NCI-H1436 treated with DMSO at 0.1 percent for 48 hours (cell line): ENCODE results near the gene ASB12.
"Not testable (repeated sequence)": the region's sequence is repeated elsewhere in the genome, so short reads cannot be mapped to it uniquely, and the experiment has no call there.

Experiments used
- DNase-seq: peaks from one replicate; lab custom pipeline; 2025; lab: John Stamatoyannopoulos, UW

The ASB12 gene, protein sequence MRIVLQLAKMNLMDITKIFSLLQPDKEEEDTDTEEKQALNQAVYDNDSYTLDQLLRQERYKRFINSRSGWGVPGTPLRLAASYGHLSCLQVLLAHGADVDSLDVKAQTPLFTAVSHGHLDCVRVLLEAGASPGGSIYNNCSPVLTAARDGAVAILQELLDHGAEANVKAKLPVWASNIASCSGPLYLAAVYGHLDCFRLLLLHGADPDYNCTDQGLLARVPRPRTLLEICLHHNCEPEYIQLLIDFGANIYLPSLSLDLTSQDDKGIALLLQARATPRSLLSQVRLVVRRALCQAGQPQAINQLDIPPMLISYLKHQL

DNA sequence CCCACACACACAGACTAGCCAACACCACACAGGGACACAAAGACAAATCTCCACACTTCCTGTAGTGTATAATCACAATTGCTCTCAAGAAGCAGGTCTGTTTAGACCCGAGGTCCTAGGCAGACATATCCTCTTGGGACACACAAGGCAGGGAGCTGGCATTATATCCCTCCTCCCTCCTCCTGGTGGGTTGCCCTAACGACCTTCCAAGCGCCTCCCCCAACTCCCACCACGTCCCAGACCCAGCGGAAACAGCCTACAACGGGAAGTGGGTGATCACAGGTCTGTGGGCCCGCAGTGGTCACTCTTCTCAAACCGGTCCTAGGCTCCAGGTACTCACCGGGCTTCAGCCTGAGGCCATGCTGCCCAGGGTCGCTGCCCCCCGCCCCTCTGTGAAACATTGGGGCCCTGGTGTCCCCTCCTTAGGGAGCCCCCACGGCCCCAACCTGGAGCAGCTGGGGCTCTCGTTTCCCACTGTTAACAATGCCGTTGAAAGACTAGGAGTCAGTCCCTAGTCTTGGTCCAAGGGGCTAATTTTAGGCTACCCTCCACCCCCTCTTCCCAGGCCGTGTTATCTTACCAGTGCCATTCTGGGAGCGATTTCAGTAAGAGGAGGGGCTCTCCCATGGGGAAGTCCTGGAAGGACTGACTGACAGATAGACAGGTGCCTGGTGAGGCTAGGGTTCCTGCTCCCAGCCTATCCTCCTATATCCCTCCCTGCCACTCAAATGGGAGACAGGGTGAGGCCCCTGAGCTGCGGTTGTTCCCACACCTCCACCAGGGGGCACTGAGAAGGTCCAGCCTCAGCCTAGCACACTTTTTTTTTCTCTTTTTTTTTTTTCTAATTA, at the start of gene ASB12:
Gene ASB12, minus strand, starts transcription at position 485 of the 848 bp plus-strand sequence. CDS start 4,957 bp downstream, outside the sequence.
- no peak for DNase-seq

DNA sequence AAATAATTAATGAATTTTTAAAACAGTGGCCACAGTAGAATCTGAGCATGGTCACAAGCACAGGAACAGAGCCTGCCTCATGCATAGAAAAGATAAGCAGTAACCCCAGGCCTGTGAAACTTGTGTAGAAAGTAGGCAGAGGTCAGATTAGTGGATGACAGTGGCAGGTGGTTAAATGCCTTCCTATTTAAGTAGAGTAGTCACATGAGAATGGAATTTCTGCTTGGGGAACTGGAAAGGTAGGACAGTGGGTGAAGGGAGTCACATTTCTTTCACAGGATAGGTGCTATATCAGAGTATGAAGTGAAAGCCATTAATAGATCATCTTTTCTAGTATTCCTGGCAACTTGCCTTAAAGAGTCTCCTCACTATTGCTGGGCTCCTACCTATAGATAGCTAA, 34.9 kb upstream of the ASB12 start:
- no peak for DNase-seq

DNA sequence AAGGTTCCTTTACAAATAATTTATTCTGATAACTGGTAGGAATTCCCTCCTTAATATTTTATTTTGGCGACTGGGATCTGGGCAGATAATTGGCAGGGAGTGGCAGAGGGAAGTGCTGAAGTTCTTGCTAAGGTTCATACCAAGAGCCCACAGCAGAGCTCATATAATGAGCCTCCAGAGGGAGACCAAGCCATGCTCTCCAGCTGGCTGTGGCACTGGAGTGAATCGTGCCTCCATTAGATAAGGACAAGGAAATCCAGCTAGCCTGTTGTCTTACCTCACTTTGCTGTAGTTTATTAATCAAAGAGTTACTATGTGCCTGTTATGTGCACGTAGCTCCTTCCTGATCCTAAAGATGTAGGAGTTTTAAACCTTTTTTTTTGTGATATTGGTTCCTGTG, 1.3 kb downstream of the ASB12 start:
- no peak for DNase-seq

DNA sequence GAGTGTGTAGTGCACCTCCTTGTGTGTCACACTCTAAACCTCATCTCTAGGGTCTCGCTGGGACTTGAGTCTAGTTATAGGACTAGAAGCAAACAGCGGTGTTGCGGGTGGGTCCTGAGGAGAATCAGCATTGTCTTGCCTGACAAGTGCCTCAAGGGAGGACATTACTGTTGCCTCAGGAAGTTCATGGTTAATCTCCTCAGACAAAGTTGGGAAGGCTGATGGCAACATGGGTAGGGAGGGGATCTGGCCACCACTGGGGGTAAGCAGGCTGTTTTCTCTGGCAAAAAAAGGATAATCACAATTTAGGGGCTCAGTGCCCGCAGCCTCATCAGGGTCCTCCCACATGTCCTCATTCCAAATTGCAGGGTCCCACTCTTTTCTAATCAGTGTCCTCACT, 12.4 kb downstream of the ASB12 start:
- DNase-seq: no peak

DNA sequence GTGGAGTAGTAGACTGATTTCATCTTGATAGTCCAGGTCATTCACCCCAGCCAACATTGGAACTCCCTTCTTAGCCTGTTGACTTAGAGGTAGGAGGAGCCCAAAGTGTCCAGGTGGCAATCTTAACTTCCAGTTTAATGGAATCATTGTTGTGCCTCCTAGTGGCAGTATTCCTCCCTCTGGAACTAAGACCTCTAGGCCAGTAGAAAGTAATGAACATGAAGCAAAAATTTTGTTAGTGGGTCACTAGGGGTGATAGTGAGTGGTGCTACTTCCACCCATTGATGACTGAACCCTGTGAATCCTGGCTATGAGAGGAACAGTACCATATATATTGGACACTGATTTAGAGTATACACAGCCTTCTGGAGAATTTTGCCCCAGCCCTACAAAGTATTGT, 16.4 kb downstream of the ASB12 start:
- not testable (repeated sequence) for DNase-seq

DNA sequence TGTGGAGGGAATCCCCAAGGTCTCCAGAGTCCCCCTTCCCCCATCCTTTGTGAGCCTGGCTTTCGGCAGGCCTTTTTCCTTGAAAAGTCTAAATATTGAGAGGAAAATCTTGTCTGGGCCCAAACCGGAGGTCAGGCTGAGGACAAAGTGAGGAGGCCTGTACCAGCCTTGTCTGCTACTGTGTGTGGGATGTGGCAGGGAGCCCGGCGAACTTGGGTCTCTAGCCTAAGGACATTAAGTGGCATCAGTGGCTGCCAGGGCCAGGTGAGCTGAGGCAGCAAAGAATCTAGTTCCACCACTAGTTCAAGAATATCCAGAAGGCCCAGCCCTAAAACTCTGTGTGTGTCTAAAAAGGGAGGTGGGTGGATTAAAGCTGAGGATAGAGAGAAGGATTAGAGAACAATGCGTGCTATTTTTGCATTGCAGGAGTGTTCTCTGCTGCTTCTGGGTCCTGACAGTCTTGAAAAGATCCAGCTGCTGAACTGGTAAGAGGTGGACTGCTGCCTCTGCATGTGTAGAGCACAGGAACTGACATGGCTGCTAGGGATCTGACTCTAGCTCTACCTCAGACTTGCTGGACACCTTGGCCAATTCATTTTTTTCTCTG, 23.7 kb downstream of the ASB12 start:
- no peak for DNase-seq

DNA sequence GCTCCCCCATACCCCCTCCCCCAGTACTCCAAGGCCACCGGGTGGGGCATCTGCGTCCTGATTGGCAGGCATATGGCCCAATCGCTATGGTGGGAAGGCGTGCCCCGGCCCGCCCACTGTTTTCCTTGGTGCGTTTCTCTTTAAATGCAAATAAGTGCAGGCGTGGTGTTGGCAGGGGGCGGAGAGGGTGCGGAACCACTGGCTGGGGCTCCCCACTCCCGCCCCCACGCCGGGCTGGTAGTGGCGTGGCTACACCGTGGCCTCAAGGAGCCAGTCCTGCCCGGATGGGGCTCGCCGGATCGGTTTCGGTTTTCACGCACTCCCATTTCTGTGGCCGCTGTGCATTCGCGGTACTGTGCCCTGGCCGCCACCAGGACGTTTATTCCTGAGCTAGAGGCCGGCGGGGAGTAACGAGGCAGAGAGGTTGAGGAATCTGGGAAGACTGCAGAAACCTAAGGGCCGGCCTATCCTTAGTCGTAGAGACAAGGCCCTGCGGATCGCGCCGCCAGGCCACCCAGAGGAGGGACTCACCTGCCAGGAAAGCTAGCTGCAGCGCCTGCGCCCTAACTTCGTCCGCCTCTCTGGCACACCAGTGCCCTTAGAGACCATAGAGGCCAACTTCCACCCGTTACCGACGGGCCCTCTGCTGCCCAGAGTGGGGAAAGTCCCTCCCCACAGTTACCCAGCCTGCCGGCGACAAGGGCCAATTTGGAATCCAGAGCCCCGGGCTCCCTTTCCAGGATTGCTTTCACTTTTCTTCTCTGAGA, 24.5 kb downstream of the ASB12 start:
- peak; percentile 81 for DNase-seq

DNA sequence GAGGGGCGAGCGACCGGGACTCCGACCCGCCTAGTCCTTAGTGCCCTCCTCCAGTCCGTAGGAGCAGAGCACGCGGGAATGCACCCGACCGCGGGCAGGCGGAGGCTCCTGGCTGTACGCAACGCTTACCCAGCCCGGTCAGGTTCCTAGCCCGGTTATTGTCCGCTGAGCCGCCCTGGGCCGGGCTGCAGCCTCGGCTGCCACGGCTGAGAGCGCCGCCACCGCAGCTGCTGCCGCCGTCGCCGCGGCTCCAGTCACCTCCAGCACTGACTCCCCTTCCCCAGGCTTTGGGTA, 25.0 kb downstream of the ASB12 start, which contains the start of gene AMER1:
Gene AMER1, minus strand, starts transcription at position 268 of the 294 bp plus-strand sequence. CDS start 12,422 bp downstream, outside the sequence.
- DNase-seq: no peak

DNA sequence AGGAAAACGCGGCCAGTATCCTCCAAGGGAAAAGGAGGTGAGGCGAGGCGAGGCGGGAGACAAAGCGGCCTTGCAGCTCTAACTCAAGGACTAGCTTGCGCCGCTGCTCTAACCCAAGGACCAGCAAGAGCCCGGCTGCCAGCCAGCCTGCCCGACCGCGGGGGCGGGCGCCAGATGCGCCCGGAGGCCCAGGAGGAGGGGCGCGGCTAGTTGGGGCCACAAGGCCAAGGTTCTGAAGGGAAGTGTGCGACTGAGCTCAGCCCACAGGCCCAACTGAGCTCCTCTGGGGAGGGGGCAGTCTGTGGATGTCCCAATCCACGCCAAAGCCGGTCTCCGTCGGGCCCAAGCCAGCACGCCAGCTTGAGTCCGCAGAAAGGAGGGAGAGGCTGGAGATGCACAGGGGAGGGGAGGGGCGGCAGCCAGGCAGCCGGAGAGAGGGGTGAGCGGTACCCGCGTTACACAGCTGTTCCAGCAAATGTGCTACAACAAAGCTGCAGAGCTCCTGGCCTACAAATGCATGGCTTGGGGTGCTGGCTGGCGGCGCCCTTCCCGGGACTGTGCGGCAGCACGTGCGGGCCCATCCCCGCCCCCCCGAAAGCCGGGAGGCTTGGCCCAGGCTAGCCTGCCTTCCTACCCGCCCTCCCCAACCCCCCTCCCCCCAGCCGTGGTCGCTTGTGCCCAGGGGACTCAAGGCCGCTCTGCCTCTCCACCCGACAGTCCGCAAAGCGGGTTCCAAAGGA, 25.5 kb downstream of the ASB12 start:
- no peak for DNase-seq

DNA sequence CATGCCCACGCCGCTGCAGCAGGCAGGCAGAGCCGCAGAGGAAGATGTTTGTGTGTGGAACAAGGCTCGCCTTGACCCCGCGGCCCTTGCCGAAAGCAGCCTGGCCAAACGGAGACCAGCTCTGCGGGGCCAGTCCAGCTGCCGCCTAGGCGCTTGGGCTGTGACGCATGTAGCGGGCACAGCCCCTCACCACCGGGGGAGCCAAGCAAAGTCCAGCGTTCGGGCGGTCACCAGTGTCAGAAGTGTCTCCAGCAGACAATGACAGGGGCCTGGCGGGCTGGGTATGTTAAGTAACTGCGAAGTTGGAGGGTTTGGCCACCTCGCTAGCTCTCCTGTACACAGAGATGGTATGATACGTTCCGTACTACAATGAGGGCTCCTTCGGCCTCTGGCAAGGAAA, 26.2 kb downstream of the ASB12 start:
- no peak for DNase-seq

DNA sequence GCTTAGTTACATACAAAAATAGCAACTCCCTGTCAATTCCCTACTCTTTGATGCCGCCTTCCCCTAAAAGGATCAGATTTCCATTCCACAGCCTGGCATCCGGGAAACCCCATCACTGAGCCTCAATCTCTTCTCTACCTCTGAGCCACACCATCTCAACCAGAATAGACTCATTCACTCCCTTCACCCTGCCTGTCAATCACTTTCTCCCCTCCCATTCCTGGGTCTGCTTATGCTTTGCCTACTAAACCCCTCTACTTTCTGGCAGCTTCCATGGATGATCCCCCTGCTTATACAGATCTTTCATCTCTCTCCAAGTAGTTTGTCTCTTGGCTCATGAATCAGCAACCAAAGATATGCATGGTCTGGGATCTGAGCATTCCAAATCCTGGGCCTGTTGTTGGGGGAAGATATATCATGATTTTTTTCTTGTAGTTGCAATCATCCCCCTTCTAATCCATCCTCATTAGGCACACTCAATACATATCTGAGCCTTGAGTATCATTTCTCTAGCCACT, 27.5 kb downstream of the ASB12 start:
- DNase-seq: no peak

DNA sequence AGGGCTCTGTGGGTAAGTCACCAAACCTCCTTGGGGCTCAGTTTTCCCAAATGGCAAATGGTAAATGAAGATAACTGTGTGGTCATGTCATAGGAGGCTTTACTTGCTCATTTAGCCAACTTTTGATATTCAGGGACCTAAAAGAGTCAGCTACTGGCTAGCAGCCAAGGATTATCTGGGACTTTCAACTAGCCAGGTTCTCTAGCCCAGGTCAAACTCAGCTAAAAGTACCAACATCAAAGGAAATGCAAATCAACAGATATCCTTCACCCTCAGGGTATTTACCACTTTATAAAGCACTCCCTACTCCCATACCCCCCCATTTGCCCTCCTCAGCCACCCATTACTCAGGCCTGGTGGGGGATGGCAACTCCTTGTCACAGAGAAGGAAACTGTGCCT, 32.4 kb downstream of the ASB12 start:
- no peak for DNase-seq

DNA sequence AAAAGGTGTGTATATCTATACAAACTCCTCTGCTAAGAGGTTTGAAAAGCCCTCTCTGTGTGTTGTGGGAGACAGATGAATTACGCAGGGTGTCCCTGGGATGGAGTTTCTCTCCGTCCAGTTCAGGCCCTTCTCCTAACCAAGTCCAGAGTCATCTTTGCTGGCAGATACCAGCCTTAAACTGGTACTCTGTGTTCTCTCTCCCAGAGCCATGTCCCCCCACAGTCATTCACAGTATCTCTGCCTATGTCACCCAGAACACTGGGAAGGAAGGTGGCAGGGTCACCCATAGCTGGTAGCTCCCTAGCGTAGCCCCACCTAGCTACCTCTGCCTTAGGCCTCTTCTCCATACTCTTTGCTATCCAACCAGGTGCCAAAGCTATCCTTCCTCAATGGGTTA, 33.8 kb downstream of the ASB12 start:
- DNase-seq: no peak

DNA sequence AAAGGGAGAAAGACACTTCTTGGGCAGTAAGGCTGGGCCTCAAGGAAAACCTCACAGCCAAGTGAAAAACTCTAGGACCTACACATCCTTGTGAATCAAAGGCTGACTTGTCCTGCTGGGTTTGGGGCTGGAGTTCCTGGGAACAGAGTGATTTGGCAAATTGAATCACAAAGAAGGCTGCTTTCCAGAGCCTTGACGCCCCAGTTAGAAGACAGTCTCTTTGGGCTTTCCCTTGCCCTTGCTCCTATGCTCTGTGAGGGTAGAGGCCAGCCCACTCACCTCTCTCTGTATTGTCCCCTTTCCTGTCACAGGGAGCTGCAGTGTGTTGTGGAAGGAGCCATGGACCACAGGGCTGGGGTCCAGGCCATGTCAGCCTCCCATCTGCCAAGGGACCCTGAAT, 34.5 kb downstream of the ASB12 start:
- DNase-seq: no peak

DNA sequence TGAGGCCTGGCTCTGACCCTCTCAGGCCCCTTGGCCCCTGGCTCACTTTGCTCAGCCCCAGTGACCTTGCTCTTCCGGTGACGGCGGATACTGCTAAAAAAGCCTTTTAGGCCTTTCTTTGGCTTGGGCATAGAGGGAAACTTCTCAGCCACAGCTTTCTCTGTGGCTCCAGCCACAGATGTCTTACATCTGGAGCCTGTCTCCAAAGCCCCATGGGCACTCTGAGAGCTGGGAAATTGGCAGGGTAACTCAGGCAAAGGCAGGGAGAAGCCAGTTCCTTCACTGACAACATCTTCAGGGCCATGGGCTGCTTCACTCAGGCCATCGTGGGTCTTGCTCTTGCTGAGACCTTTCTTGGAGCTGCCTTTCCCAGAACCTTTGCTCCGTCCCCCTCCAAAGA, 37.7 kb downstream of the ASB12 start:
- DNase-seq: no peak

DNA sequence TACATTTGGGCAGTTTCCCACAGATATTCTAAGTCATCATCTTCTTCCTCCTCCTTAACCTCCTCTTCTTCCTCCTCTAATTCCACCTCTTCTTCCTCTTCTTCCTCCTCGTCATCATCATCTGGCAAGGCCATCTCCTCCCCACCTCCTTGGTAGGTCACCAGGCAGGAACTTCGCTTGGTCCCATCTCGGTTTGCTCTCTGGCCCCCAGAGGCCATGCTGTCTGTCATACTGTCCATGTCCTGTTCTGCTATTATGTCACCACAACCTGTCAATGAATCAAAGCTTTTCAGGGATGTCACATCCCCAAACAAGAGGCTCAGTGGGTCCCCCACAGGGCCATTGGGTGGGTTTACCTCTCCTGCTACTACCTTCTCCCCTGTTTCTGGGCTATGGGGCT, 38.4 kb downstream of the ASB12 start:
- DNase-seq: no peak

DNA sequence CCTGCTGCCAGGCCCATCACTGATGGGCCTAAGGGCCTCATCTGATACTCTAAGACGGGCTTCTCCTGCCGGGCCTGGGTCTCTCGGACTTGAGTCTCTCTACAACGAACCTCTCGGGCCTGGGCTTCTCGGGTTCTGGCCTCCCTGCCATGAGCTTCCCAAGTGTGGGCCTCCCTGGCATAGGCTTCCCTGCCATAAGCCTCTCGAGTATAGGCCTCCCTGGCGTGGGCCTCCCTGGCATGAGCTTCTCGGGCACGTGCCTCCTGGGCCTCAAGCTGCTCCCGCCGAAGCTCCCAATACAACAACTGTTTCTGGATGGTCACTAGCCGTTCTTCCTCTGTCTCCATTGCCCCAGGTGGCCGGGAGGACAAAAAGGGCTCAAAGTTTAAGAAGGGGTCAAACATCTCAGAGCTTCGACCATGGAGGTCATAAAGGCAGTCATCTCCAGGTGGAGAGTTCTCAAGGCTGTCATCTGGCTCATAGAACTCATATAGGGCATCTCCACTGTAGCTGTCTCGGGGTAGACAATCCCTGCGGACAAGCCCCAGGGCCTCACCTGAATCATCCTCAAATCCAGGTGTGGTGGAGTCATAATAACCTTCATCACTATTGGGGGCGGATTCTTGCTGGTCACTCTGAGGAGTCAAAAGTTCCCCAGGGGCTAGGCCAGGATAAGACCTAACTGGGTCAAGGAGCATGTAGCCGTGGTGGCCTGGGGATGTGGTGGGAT, 39.0 kb downstream of the ASB12 start:
- DNase-seq: no peak

DNA sequence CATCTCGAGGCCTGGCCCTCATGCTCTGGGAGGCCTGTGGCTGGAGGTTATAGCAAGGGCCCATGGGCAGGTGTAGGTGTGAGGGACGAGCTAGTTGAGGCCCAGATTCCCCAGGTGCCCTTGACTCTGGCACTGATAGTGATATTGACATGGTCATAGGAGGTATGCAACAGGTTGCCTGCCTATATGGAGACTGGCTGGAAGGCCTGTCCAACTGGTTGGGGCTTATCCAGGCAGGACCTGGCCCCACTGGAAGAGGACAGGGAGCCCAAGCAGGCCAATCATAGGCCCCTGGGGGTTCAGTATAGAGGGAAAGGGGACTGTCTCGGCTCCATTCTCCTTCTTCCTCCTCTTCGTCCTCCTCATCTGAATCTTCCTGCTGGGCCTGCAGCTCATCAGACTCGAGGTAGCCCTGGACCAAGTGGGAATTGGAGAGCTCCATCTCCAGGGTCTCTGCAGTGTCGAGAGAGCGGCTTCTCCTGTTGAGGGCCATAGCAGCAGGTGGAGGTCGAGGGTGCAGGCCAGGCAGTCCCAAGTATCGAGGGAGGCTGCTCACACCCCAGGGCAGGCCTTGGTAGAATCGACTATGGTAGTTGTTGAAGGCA, 40.2 kb downstream of the ASB12 start:
- no peak for DNase-seq

DNA sequence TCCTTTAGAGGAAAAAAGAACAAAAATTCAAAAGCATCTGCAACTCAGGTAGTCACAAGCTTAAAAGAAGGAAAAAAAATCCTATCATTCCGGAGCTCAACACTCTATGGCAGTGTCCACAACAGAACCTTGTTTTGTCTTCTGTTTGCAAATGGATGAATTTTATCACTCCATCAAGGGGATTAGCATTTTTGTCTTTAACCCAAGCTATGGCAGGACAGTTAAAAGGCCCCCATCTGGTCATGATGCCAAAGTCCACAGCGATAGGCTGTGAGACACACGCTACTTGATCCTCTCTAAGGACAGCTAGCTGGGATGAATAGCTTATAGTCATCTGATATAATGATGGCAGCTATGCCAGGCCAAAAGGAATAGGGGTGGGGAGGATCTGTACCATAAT, 41.5 kb downstream of the ASB12 start:
- no peak for DNase-seq

DNA sequence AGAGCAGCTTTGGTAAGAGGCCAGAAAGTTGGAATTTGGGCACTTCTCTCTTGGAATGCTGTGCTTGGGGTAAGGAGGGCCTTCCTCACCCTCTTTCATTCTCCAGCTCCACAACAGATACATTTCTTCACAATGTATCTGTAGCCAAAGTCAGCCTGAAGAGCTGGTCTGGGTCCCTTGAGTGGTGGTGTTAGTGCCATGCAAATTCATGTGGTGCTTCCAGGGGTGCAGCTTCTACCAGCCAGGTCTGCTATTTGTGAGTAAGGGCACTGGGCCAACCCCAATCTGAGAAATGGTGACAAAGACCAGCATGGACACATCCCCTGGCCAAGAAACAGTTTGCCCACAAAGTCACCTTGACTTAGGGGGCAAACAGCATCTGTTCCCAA, 42.7 kb downstream of the ASB12 start:
- DNase-seq: no peak
